Subcutaneous adipose tissue (tissue), 4 donors: ENCODE results near the gene ABTB2. TPM values are rescaled to one million over a fixed set of nuclear protein-coding genes. Genes with fewer than 3 reads are reported as not detected.

Experiments used
- total RNA-seq, 4 donors: library from RNA; depleted of rRNA; stranded (reverse); fragments of >200 nt; gene quantifications; one replicate each; pipeline ENCODE4 v1.1.0, GENCODE V29; 2016
- TF ChIP-seq, protein P1 (sequence below): fragments of 450-650 bp; IDR thresholded peaks from one replicate; pipeline ENCODE4 v1.5.1; 2016; ENCODE audit warnings: low read depth, mild to moderate bottlenecking, control low read depth, antibody characterized with exemption, moderate library complexity

Gene ABTB2
- total RNA-seq, 4 donors from 2014 or later = 0.88 to 1.9 (median 1.0) TPM

DNA sequence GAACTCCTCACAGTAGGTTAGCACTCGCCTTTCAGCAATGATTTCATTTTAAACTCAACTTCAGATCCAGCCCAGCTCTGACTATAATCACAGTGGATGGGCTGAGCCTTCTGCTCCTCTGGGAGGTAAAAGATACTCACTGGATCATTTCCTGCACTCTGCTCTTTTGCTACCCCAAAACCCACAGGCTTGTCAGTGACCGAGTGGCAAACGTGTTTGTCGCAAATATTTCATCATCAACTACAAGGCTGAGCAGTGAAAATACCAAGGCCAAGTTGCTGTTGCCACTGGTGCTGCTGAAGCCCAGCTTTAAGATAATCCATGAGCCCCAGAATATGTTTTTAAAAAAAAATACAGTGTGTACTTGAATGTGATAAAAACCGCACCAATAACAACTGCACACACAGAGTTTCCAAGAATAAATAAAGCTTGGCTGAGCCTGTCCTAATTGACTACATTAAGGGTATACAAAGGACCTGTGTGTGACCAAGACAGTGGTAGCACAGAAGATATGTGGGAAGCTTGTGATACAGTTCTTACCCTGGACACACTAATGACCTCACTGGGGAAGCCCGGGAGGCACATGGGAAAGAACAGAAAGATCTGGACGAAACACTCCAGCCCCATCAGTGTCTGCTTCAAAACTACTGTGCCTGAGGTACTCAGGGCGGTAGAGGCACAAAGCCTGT lies 41.3 kb downstream of the ABTB2 start:
- TF ChIP-seq, protein P1, sequence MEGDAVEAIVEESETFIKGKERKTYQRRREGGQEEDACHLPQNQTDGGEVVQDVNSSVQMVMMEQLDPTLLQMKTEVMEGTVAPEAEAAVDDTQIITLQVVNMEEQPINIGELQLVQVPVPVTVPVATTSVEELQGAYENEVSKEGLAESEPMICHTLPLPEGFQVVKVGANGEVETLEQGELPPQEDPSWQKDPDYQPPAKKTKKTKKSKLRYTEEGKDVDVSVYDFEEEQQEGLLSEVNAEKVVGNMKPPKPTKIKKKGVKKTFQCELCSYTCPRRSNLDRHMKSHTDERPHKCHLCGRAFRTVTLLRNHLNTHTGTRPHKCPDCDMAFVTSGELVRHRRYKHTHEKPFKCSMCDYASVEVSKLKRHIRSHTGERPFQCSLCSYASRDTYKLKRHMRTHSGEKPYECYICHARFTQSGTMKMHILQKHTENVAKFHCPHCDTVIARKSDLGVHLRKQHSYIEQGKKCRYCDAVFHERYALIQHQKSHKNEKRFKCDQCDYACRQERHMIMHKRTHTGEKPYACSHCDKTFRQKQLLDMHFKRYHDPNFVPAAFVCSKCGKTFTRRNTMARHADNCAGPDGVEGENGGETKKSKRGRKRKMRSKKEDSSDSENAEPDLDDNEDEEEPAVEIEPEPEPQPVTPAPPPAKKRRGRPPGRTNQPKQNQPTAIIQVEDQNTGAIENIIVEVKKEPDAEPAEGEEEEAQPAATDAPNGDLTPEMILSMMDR = no peak

DNA sequence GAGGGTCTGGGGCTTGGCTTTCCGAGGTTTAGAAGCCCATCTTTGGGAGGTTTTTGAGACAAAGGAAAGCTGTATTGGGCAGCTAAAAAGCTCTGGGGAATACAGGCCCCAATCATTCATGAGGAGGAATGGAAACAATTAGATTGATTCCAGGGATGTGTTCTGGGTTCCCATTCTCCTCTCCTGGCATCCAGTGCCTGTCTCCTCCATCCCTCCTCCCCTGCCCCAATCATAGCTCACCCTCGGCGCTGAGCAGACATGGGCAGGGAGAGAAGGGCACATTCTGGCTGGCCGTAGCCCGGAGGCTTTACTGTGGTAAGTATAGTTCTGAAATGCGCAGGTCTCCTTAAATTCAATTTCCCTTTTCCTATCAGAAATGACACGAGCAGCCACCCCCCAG lies 42.4 kb downstream of the ABTB2 start:
- TF ChIP-seq, protein P1 = no peak

DNA sequence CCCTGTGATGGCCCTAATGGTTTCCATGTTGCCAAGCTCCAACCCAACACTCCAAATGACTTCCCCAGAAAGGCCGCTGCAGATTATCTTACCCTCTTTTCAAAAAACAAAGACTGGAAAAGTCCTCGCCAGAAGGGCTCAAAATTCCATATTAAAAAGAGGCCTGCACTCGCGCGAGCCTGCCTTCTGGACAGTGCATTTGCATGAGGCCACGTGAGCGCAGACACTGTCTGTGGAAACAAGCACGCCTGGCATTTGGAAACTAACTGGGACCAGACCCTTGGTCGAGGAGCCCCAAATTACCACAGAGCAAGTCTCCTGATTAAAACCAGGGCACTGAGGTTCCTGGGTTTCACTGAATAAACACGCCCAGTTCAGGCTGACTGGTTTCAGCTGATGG lies 42.9 kb downstream of the ABTB2 start:
- TF ChIP-seq, protein P1 = no peak

DNA sequence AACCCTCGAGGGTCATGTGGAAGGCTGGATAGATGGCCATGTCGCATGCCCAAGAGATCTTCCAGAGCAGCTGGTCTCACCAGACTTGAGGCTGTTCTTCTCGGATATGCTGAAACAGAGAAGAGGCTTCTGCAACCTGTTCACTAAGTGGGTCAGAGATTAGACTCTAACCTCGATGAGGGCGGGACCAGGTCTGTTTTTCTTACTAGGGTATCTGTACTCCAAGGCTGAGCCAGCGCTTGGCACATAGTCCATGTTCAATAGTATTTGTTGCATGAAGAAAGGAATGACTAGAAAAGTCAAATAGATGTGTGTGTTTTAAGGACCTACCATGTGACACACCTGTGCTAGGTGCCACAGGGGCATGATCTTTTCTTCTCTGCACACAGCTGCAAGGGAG lies 43.6 kb downstream of the ABTB2 start:
- TF ChIP-seq, protein P1 = no peak

DNA sequence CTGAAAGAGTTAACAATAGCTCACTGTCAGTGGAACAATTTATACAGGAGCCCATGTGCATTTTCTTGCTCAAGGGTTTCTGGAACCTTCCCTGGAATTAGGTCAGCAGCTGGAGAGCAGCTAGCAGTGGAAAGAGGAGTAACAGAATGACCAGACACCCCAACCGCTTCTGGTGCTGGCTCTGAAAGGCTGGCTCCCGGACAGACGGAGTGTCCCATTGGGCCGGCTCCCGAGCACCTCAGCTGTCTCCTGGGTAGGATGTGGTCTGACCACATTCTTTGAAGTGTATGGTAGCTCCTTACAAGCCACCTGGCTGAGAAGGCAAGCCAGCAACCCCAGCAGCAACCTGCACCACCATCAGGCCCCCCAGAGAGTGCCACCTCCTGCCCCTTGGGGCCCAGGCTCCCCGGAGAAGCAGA lies 44.7 kb downstream of the ABTB2 start:
- TF ChIP-seq, protein P1 = no peak

DNA sequence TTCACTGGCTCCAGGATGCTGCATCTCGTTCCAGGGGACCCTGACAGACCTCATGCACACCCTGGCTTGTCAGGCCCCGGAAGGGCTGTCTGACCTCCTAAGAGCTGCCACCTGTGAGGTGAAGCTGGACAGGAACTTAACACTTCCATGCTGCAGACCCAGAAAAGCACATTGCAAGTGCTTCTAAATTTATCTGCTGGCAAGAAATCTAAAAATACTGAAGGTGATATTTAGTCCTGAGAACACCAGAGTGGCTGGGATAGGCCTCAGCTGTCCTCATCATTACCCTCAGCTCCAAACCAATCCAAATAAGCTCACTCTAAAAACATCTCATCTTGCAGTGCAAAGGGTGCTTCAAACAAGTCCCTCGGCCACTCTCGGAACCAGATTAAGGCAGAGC lies 46.7 kb downstream of the ABTB2 start:
- TF ChIP-seq, protein P1 = no peak

DNA sequence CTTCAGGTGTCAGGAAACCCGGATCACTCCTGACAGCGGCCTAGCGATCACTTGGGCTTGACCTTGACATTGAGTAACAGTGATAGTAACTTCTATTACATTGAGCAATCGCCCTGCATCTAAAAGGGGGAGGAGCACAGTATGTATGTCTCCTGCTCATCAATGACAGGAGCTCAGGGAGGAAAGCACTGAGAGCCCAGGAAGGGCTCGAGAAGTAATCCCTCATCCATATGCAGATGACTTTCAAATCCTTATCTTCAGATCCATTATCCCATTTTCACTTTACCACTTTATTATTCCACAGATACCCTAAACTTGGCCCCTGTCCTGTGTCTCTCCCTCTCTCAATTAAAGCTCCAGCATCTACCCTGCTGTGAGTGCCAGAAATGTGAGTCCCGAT lies 47.8 kb downstream of the ABTB2 start:
- TF ChIP-seq, protein P1 = no peak
